Caki2 (cell line): Measurements from ENCODE around the gene HHAT. TPM values are rescaled to one million over a fixed set of nuclear protein-coding genes. Genes with fewer than 3 reads are reported as not detected.

Source experiments
- DNase-seq: peaks from one replicate; pipeline ENCODE4 v3.0.0-alpha.2; 2015; ENCODE audit warnings: low read depth
- in situ Hi-C: cut with HindIII; loops from 2 replicates; pipeline ENCODE4 v1.10.0; 2016; ENCODE audit warnings: low sequenced_read_pairs, low pct_unique_long_range_greater_than_20kb, mixed read lengths
- total RNA-seq: library from RNA; depleted of rRNA; stranded (reverse); fragments of >200 nt; shearing (Covaris generic); gene quantifications from 2 replicates; pipeline ENCODE4 v1.2.3, GENCODE V29; 2014; ENCODE audit warnings: low replicate concordance

HHAT gene
- total RNA-seq, 1 experiment from 2014 or later = 6.2 TPM

DNA sequence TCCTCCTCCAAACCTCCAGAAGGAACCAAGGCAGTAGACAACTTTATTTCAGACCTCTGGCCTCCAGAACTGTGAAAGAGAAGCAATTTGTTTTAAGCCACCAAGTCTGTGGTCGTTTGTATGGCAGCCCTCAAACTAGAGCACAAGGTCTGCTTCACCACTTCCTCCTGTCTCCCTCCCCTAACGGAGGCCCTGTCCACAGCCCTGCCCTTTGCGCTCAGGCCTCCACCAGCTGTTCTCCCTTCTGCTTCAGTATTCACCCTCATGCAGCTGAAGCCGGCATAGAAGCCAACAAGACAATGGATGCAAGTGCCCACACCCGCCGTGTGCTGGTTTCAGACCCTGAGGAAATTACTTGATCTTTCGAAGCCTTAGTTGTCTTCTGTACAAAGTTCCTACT is 364.1 kb downstream of the HHAT start:
- DNase-seq = no peak
- in situ Hi-C loops = no loop called here

DNA sequence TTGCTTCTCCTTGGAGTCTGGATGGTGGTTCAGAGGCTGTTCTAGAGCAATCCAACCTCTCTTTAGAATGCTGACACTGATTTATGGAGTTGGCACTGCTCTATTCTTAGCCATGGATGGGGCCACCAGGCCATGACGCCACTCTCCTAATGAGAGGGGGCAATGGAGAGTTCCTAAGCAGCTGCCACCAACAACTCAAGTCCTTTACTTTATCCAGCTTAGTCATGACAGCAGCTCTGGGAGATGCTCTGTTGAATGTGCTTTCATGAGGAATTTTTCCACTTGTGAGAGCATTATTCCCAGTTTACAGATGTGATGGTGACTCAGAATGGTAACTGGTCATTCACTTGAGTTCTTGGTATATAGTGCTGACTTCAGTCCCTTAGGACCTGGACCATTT is 366.3 kb downstream of the HHAT start:
- in situ Hi-C loops = no loop called here
- no peak for DNase-seq

DNA sequence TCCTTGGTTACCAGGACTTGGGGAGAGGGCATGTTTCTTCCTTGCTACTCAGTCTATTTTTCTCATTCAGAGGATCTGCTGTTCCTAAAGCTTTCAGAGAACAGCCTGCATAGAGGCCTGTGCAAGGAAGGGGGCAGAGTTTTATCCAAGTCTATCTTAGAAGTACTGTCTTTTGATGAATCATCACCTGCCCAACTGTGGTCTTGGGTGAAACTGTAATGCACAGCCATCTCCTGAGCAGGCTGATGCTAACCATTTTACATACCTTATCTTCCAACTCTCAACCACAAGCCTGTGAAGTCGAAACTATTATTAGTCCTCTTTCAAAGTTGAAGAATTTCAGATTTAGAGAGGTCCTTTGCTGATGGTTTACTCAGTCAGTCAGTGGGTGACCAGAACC is 368.0 kb downstream of the HHAT start:
- in situ Hi-C loops = no loop called here
- no peak for DNase-seq

DNA sequence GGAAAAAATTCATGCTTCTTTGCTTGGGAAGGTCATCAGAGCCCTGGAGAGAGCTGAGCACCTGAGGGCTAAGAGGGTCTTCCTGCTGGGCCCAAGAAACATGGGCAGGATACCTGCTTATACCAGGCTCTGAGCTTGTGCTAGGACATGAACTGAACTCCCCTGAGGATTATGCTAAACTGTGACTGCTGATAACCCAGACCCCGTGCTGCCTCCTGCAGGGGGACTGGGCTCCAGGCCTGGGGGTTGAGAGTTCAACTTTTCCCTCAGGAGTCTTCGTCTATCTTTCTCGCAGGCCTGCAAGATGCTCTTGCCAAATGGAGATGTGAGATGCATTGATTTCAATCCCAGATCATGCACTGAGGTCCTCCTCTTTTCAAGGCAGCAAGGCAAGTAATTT is 368.5 kb downstream of the HHAT start:
- DNase-seq = no peak
- in situ Hi-C loops = no loop called here

DNA sequence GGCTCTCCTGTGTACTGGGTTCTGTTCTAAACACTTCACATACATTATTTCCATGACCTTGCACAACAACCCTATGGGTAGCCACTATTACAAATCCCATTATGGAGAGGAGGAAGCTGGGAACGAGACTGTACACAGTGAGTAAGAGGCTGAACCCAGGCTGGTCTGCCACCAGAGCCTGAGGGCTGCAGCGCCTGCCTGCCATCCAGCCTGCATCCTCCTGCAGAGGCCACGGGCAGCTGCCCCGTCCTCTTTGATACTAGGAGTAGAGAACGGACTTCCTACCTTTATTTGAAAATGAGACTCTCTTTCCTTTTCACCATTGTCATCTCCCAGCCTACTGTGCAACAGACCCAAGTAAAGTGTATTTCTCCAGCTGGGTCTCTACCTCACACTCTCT is 370.0 kb downstream of the HHAT start:
- DNase-seq = no peak
- in situ Hi-C loops = no loop called here

DNA sequence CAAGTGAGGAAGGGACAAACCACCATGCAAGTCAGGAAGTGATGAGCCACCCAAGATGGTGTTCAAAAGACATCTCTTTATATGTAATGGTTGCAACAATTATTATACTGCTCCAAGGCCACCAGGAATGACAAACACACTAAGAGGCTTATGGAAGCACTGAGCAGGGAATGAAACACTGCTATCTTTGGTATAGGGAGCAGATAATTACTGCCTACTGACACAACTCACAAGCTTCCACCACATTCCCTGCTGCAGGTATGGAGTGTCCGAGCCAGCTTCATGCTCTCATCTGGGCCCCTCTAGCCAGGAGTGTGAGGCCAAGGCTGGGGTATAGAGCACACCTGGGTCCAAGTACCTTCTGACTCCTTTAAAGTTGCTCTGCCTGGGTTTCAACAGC is 371.4 kb downstream of the HHAT start:
- no peak for DNase-seq
- in situ Hi-C loops = no loop called here

DNA sequence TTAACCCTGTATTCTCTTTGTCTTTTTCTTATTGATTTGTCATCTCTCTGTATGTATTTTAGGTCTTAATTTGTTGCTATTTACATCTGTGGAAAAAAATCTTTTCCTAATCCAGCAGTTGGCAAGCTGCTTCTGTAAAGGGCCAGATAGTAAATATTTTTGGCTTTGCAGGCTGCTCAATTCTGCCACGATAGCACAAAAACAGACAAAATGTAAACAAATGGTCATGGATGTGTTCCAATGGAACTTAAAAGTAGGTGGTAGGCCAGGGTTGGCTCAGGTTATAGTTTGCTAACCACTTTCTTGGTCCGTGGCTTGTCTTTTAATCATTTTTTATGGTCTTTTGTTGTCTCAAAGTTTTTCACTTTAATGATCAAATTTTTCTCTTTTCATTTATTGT is 371.8 kb downstream of the HHAT start:
- no peak for DNase-seq
- in situ Hi-C loops = no loop called here

DNA sequence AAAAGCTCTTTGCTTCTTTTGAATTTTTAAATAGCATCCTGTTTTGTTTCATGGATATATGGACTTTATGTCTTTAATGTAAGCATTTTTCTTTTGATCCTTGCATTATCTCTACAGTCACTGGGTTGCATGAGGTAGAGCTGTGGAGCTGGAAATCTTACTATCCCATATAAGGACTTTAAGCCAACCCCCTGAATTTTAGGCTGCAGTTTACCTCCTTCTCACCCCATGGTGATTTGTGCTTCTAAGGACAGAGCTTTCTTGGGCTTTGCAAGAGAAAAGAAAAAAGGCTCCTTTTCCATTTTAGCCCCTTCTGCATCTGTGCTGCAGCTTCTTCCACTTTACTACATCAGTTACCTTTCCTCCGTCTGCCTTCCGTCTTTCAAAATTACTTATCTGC is 373.8 kb downstream of the HHAT start:
- in situ Hi-C loops = no loop called here
- DNase-seq = no peak

DNA sequence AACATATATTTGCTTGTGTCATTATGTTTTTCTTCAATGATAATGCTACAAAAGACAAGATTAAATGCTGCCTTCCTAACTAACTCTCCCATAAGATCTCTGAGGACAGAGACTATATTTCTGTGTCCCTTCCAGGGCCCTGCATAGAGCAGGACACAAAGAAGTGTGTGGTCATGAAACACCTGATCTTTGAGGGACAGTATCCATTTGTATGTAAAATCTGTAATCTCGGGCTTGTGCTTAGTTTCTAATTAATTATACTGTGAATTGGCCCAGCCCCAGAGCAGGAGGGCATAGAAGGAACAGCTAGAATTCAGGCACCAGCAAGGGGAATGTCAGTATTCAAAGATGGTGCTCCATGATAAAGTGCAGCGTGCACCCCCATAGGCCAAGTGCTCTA is 374.9 kb downstream of the HHAT start:
- in situ Hi-C loops = no loop called here
- DNase-seq = no peak

DNA sequence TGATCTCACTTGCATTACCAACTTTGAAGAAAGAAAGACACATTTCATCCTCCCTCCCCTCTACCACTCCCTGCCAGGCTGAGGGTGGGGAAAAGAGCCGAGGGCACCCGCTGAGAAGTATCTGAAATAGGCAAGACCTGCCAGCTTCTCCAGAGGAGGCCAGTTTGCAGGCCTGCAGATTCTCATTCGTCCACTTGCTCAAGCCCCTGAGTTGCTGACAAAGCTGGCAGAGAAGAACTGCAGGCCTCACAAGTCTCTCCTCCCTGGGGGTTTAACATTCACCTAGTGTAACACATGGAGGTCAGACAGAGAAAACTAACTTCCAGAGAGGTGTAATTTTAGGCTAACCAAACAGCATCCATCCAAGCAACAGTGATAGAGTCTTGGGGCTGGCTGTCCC is 376.4 kb downstream of the HHAT start:
- in situ Hi-C loops = no loop called here

DNA sequence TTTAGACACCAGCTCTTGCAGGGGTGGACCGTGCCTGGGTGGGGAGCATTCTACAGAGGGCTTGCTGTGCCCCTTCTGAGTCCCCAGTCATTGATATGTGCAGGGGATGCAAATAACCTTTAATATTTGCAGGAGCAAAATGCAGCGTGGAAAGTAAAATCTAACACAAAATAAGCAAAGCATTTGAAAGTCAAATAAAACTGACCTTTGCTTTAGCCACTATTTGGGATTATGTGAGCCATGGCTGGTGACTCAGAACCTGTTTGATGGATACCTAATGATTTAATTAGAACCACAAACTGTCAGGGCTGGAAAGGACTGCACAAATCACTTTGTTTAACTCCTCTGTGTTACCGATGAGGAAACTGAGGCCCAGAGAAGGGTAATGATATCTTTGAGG is 377.5 kb downstream of the HHAT start:
- in situ Hi-C loops = no loop called here
- DNase-seq = no peak

More for the DNA sequence above, 376.4 kb downstream of the HHAT start:
- DNase-seq = no peak

DNA sequence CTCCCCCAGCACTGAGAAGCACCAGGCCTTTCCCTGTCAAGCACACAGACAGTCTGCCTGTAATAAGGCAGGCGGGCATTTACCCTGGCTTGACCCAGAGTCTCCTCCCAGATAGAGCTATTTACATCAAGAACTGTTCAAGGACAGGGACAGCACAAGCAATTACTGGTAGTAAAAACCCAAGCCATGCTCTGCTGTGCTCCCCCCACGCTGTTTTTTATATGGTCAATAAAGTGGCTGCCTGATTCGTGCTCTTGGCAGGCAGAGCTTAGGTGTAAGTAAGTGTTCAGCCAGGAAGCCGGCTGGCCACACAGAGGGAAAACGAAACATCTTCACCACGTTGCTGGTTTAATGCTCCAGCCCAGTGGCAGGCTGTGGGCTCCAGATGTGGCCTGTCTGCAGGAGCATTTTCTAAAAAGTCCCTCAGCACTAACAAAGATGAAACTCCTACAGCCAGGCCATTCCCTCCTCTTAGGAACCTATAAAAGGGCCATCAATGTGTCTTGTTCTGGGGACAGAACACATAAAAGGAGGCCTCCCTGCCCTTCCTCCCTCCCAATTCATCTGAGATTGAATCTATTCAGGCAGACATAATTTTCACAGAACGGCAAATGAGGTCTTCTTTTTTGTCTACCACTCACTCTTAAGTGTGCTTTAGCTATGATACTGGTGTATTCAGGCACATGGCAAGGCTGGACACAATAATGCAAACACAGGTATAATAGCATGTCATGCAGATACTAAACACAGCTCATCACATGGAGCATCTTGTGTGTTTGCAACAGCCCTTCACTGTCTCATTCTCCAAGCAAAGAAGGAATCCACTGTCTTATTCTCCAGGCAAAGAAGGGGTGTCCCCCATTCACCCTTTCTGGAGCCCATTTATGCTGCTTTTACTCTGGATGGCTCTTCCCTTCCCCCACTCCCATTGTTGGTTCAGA is 378.9 kb downstream of the HHAT start:
- in situ Hi-C loops = no loop called here
- DNase-seq = no peak

DNA sequence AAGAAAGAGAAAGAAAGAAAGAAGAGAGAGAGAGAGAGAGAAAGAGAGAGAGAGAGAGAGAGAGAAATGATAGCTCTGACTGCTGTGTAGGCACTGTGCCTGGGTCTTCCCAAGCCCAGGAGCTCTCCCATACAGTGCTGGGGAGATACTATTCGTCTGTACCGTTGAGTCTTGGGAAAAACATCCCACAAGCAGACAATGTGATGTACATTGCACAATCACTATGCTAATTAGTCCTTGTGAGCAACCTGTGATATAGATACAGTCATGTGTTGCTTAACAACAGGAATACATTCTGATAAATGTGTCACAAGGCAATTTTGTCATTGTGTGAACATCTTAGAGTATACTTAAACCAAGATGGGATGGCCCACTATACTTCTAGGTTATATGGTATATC is 381.0 kb downstream of the HHAT start:
- DNase-seq = no peak

DNA sequence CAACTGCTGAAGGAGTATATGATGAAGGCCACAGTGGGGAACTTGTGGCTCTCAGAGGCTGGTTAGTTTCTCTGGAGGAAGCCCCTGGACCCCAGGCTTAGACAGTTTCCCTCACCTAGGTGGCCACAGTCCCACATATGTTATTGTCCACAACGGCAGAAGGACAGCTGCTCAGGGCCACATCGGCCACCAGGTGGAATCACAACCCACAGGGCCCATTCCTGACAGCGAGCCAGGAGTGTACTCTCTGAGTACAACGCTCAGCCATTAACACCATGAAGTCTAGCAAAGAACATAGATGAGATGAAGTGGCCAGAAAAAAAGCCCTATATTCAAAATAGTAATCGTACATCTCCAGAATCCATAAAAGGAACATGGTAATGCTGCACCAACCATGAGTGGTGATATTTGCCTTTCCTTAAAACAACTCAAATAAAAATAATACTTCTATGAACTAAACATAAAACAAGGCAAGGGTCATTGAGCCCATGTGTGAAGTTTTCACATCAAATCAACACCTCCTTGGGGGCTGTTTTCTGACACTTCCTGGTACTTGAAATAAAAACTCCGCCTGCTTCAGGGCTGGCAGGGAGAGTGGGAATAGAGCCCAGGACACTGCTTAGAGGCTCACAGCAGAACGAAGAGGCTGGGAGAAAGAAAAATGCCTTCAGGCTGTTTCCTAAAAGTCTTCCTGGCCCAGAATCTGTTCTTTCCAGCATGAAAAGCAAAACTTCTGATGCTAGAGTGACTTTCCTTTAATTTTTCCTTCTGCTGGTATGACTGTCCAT is 383.3 kb downstream of the HHAT start:
- in situ Hi-C loops = no loop called here
- no peak for DNase-seq

More for the DNA sequence above, 381.0 kb downstream of the HHAT start:
- in situ Hi-C loops = no loop called here

DNA sequence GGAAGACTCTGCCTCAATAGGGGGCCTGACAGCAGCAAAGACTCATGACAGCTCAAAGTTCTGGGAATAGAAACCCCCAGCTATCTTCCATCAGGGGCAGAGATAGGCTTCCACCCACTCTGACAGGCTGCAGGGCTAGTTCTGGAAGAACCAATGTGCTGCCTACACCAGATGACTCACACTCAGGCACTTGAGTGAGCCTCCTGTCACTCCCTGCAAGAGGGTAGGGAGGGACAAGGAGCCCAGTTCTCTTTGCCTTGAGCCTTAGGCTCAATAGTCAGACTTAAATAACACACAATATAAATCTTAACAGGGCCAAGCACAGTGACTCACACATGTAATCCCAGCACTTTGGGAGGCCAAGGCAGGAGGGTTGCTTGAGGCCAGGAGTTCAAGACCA is 386.4 kb downstream of the HHAT start:
- no peak for DNase-seq
- in situ Hi-C loops = no loop called here

DNA sequence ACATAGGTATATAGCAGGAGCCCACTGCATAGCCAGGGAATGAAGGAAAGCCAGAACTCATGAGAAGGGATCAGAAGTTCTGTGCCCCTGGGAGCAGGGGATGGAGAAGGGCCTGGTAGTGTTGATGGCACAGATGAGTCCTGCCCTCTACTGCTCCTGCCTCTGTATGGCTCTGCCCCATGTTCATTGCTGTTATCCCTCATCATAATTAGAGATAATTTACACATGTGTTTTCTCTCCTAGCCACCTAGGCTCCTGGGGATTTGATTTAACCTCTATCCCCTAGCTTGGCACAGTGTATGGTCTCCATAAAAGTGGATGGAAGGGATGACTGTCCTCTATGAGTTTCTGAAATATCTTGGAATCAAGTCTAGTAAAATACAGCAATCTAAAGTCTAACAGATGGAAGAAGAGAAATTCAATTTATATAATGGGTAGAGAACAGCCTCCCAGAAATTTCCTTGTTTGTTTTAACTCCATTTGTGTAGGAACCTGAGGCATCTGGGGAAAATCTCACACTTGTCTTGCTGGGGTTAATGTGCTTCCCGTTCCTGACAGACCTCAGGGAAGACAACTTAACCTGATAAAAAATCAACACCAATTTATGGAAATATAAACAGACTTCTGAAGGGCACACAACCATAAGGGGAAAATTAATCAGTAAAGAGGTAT is 393.8 kb downstream of the HHAT start:
- no peak for DNase-seq
- in situ Hi-C loops = no loop called here

DNA sequence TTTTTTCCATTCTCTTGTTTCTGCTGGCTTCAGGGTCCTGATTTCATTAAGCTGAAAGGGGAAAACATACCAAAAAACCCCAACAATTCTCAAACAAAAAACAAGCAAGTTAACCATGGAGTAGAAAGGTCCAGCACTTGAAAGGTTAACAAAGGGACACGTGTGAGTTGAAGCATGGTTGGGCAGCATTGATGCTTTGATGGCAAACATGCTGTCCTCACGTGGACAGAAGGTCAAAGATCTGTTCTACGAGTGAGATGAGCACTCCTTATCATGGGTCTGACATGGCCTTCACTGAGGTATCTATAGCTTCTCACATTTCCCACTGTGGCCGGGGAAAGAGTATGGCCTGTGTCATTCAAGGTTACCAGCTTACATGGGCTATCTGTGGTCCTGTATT is 394.9 kb downstream of the HHAT start:
- in situ Hi-C loops = no loop called here
- no peak for DNase-seq

DNA sequence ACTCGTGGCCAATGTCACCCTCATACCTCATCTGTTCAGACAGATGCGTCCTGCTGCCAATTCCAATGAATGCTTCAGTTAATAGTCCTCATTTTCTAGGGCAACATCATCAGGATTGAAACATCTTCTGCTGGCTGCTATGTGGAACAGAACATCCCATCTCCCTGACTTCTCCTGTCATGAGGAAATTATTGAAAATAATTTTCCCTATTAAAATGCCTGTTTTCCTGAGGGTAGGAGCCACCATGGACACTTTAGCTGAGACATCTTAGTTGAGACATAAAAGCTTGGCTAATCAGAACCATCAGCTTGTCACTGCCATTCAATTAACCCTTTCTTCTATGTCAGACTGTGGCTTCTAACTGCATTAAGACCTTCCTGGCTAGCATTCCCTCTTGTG is 396.1 kb downstream of the HHAT start:
- DNase-seq = no peak
- in situ Hi-C loops = no loop called here
